ENCODE measurements around the gene CFAP157.

GRCh38 chr9:127697575-127697974 lies 9.2 kb upstream of the CFAP157 start:
- TF ChIP-seq POLR2A (IDR thresholded peaks at IDR 0.05) (no peak), POLR2AphosphoS5 (IDR thresholded peaks at IDR 0.05) (no peak), CTCF (IDR thresholded peaks at IDR 0.05) (no peak)
